Retina (tissue), 1 donor: ENCODE data around the gene GATC.
"Not testable (repeated sequence)": the region's sequence is repeated elsewhere in the genome, so short reads cannot be mapped to it uniquely, and the experiment has no call there.

Source experiments
- DNase-seq: peaks from one replicate; pipeline ENCODE4 v3.0.0-alpha.2; 2016

The GATC gene

GRCh38 chr12:120470150-120470784, 24.0 kb downstream of the GATC start:
- DNase-seq = no peak

GRCh38 chr12:120472521-120472920, 26.3 kb downstream of the GATC start:
- DNase-seq = no peak

GRCh38 chr12:120473807-120474615, 27.8 kb downstream of the GATC start:
- DNase-seq = no peak

GRCh38 chr12:120474616-120474960, 28.3 kb downstream of the GATC start:
- DNase-seq = no peak

- DNase-seq = no peak
Observed at GRCh38 chr12:120475643-120476042, 29.4 kb downstream of the GATC start.

GRCh38 chr12:120479458-120479857, 33.2 kb downstream of the GATC start:
- DNase-seq = no peak

- no peak for DNase-seq
Observed at GRCh38 chr12:120480211-120480610, 34.0 kb downstream of the GATC start.

- no peak for DNase-seq
Observed at GRCh38 chr12:120481022-120481767, 35.0 kb downstream of the GATC start.

- no peak for DNase-seq
Observed at GRCh38 chr12:120483621-120484020, 37.4 kb downstream of the GATC start.

- DNase-seq = no peak
Observed at GRCh38 chr12:120485961-120486881, 40.0 kb downstream of the GATC start.

GRCh38 chr12:120487552-120487951, 41.3 kb downstream of the GATC start:
- DNase-seq = not testable (repeated sequence)

GRCh38 chr12:120488057-120488640, 41.9 kb downstream of the GATC start:
- no peak for DNase-seq

GRCh38 chr12:120489018-120489417, 42.8 kb downstream of the GATC start:
- DNase-seq = no peak

- DNase-seq = no peak
Observed at GRCh38 chr12:120490325-120490724, 44.1 kb downstream of the GATC start.

- DNase-seq = no peak
Observed at GRCh38 chr12:120490833-120491512, 44.7 kb downstream of the GATC start.

- peak; percentile 26 for DNase-seq
Observed at GRCh38 chr12:120495186-120495730, 49.0 kb downstream of the GATC start.

- peak; percentile 99 for DNase-seq
Observed at GRCh38 chr12:120495731-120496412, 49.6 kb downstream of the GATC start, which contains the start of gene DYNLL1. Gene DYNLL1 (plus strand): TSS chr12:120496113. CDS start chr12:120496422, 309 bp downstream.

GRCh38 chr12:120496413-120497340, 50.4 kb downstream of the GATC start:
- DNase-seq = peak; percentile 86

GRCh38 chr12:120497524-120498150, 51.4 kb downstream of the GATC start:
- DNase-seq = no peak
